Skin epidermis (tissue), 12 donors: ENCODE measurements around the gene MAT2A.
A peak's percentile ranks its signal among the peaks of the same experiment; 100 is the strongest.

ENCODE experiments used
- H3K27ac ChIP-seq, 21 experiments: fragments of 200-600 bp; sonication (generic) in 11 of 21; one replicate each; pipeline ENCODE4 v1.5.0; 2020; ENCODE audit warnings: mild to moderate bottlenecking in 3 of 21, inconsistent platforms in 2 of 21, moderate library complexity in 2 of 21
- H3K4me3 ChIP-seq, 7 experiments: fragments of 200-600 bp; sonication (generic) in 2 of 7; one replicate each; pipeline ENCODE4 v1.5.0; 2020; ENCODE audit warnings: inconsistent platforms in 2 of 7, mild to moderate bottlenecking in 2 of 7, moderate library complexity in 1 of 7

The MAT2A gene

DNA sequence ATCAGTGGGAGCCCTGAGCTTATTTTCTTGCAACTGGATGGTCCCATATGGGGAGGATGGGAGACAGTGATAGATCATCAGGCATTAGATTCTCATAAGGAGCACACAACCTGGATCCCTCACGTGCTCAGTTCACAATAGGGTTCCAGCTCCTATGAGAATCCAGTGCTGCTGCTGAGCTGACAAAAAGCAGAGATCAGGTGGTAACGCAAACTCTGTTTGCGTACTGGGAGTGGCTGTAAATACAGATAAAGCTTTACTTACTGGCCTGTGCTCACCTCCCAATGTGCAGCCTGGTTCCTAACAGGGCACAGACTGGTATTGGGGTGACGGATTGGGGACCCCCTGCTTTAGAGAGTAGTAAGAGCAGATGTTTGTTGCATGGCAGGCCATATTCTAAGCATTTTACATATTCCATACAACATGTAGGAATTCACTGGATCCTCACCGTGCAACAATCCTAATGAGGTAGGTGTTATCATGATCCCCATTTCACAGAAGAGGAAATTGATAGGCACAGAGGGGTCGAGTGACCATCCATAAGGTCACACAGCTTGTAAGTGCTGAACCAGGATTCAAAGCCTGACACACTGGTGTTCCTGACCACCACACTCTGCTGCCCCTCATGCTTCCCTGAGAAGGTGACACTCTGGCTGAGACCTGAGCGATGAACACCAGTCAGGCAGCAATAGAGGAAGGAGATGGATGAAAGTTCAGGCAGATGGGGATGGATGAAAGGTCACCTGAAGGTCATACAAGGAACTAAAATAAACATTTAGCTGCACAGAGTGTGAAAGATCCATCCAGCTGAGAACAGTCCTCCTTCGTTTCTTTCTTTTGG is 15.7 kb upstream of the MAT2A start:
- Histone ChIP-seq H3K27ac (peak overlapping the region in 1 of 21 experiments; percentile 32), H3K4me3 (no peak overlapping the region)

DNA sequence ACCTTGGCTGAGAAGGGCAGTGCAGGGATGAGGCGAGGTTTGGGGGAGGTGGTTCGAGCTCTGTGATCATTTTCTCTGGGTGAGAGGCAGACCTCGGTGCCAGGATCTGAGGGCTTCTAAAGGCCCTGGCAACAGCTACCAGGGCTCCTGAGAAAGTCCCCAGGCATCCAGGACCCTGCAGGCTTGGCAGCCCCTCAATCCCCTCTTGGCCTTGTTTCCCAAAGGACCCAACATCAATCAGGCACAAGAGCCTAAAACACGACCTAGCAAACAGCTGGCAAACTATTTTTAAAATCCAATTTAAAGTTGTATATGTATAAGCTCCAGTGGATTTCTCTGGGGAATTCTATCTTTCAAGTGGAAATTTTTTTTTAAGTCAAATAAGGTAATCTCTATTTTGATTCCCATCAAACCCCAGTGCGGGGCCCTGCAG is 15.0 kb upstream of the MAT2A start:
- peak overlapping the region in 10 of 21 experiments; percentile 9 to 55 (median 33) for H3K27ac ChIP-seq
- no peak overlapping the region for H3K4me3 ChIP-seq

DNA sequence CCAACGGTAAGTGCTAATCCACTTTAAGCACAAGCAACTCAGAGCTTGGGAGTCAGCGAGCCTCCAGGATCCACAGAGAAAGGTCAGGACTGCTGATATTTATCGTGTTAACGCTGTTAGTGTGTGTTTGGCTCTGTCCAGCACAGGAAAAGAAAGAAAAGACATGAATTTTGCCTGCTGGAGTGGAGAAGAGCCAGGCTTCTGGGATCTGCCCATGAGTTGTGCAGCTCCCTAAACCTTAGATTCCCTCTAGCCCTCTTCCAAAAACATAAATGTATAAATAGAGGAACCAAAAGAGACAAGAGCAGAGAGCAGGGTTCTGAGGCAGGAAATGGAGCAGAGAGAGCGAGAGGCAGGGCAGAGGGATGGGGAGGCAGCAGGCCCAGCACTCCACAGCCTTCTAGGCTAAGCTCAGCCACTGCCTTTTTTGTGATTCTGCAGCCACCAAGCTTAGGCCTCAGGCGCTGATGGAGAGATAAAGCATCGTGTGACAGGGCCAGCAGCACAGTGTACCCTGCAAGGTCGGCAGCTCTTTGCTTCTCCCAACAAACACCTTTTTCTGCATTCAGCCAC is 14.5 kb upstream of the MAT2A start:
- Histone ChIP-seq H3K27ac (peak overlapping the region in 9 of 21 experiments; percentile 9 to 55 (median 34)), H3K4me3 (no peak overlapping the region)

DNA sequence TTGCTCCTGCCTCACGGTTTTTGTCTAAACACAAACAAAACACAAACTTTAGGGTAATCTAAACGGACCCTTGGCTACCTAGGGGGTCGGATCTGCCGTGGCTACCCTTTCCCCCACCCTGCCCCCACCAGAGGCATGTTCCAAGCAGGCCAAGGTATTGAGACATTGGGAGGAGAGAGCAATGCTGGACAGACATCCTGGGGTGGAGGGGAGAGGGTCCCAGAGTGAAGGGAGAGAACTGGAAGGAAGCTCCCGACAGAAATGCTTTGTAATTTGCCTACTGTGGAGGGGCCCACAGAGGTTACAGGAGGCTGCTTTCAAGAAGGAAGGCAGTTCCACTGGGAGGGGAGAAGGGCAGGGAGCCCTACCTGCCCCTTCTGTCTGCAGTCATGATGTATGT is 13.9 kb upstream of the MAT2A start:
- peak overlapping the region in 5 of 21 experiments; percentile 6 to 55 (median 23) for H3K27ac ChIP-seq
- H3K4me3 ChIP-seq: no peak overlapping the region

DNA sequence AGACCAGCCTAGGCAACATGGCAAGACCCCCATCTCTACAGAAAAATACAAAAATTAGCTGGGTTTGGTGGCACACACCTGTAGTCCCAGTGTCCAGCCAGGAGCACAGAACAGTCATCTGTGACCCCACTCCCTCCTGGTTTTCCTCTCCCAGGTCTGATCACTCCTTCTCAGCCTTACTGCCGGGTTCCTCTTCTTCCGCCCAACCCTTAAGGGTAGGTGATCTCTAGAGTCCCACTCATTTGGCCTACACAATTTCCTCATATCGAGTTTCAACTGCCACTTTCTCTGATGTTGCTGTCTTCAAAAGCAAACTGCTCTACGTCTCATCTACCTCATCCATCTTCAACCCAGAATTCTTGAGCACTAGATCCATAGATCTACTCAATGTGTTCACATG is 13.4 kb upstream of the MAT2A start:
- H3K4me3 ChIP-seq: no peak overlapping the region
- peak overlapping the region in 1 of 21 experiments; percentile 6 for H3K27ac ChIP-seq

DNA sequence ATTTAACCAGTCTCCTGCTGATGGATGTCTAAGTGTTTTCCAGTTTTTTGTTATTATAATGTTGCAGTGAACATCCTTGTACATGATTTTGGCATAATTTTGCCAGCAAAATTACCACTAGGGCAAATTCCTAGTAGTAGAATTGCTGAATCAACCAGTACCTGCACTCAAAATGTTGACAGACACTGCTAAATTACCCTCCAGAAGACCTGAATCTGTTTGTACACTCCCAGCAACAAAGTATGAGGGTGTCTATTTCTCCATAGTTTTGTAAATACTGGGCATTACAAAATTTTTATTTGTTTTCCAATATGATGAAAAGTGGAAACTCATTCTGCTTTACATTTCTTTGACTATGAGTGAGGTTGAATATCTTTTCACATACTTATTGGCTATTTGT is 11.2 kb upstream of the MAT2A start:
- H3K4me3 ChIP-seq: no peak overlapping the region
- no peak overlapping the region for H3K27ac ChIP-seq

DNA sequence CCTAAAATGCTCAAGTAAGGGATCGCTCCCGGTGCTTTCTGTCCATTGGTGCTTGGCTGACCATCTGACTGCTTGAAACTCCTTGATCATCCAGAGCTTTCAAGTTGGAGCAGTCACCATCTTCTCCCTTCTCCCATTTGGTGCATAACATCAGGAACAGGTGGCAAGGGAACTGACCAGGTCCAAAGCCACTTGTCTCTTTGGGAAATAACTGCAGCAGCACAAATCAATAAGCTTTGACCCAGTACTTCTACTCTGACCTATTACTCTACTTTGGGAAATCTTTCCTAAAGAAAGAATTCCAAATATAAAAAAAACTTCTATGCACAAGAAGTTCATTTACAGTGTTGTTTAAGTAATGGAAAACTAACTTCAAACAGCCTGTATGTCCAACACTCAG is 10.6 kb upstream of the MAT2A start:
- Histone ChIP-seq H3K27ac (no peak overlapping the region), H3K4me3 (no peak overlapping the region)

DNA sequence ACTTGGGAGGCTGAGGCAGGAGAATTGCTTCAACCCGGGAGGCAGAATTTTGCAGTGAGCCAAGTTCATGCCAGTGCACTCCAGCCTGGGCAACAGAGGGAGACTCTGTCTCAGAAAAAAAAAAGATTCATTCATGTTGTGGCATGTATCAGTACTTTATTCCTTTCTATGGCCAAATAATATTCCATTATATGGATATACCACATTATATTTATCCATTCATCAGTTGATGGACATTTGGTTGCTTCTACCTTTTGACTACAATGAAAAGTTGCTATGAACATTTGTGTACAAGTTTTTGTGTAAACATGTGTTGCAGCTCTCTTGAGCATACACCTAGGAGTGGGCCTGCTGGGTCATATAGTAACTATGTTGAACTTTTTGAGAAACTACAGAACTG is 9.2 kb upstream of the MAT2A start:
- no peak overlapping the region for H3K4me3 ChIP-seq
- no peak overlapping the region for H3K27ac ChIP-seq

DNA sequence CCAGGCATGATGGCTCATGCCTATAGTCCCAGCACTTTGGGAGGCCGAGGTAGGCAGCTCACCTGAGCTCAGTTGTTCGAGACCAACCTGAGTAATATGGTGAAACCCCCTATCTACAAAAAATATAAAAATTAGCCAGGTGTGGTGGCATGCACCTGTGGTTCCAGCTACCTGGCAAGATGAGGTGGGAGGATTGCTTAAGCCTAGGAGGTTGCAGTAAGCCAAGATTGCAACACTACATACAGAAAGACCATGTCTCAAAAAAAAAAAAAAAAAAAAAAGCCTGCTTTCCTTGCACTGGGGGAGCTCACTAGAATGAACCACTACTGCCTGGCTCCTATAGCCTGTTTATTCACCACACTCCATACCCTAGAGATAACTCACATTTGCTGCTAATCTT is 7.4 kb upstream of the MAT2A start:
- H3K27ac ChIP-seq: no peak overlapping the region
- no peak overlapping the region for H3K4me3 ChIP-seq

DNA sequence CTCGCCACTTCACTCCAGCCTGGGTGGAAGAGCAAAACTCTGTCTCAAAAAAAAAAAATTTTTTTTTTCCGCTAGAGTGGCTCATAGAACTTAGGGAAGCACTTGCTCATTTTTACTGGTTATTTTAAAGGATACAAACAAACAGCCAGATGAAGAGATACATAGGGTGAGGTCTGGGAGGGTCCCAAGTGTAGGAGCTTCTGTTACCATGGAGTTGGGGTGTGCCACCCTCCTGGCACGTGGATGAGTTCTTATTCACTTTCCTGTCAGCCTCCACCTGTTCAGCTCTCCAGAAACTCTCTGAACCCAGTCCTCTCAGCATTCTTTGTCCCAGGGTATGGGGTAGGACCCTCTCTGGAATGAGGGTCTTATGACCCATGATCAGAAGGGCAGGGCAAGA is 4.9 kb upstream of the MAT2A start:
- H3K4me3 ChIP-seq: no peak overlapping the region
- peak overlapping the region in 1 of 21 experiments; percentile 26 for H3K27ac ChIP-seq

DNA sequence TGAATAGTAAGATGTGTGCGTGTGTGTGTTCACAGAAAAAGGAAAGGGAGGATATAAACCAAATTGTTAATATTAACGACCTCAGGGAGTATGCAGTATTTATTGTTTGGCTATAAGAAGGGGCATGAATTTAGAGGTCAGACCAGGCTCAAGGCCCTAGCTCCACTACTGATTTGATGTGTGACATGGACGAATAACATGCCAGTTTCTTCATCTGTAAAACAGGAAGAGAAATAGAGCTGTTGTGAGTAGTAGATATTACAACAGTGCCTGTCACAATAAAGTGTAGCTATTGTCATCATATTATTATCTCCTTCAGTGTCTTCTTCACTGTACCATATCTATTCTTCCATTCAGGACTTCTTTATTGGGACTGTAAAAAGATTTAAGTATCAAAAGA is 4.1 kb upstream of the MAT2A start:
- Histone ChIP-seq H3K4me3 (no peak overlapping the region), H3K27ac (peak overlapping the region in 4 of 21 experiments; percentile 26 to 99 (median 55))

DNA sequence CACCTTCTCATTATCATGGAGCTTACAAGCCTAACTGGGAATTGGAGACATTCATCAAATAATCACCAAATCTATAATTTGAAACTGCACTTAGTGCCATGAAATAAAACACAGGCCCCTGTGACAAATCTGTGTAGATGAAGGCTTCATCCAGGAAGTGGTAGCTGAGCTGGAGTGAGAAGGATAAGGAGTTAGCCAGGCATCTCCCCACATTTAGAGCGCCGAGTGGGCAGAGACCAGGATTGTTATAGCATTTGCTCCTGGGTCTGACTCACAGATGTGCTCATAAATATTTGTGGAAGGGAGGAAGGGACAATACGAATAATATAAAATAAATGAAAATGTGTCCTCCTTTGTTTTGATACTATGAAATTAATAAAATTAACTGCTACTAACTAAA is 2.5 kb upstream of the MAT2A start:
- H3K4me3 ChIP-seq: no peak overlapping the region
- H3K27ac ChIP-seq: peak overlapping the region in 6 of 21 experiments; percentile 8 to 99 (median 99)

DNA sequence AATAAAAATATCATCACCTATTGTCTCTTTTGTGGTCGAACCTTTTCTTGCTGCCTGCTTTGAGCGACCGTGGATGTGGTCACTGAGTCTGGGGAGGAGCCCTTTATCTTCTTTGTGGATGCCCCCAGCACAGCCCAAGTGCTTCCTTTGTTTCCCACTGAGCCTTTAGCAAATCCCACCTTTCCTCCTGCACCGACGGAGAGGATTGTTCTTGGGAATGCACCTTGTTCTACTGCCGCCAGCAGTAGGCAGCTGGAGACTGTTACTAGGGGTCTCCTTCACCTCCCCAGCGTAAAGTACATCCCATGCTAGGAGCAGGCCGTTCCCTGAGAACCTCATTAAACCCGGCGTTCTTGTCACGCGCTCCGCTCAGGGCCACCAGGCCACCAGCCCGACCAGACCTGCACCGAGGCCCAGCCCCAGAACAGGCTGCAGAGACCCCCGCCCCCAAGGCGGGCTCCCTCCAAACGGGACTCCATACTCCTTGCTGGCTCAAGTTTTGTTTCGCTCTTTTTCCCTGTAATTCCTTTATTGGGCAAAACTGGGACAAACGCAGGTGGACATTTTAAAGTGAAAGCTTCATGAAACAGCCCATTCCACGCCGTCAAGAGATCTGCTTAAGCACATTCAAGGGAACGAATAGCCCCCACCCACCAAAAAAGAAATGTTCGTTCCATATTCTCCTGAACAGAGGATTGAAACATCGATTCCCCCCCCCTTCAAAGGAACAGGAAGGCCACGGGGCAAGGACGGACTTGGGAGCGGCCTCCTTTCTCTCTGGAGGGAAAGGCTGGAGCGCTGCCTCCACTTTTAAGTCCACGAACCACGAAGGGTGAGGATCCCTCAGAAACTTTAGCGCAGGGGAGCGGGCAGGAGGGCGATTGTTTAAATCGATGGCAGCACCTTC is 1.1 kb upstream of the MAT2A start:
- Histone ChIP-seq H3K4me3 (peak overlapping the region; percentile 69 to 96 (median 86)), H3K27ac (peak overlapping the region; percentile 84 to 100 (median 99))

DNA sequence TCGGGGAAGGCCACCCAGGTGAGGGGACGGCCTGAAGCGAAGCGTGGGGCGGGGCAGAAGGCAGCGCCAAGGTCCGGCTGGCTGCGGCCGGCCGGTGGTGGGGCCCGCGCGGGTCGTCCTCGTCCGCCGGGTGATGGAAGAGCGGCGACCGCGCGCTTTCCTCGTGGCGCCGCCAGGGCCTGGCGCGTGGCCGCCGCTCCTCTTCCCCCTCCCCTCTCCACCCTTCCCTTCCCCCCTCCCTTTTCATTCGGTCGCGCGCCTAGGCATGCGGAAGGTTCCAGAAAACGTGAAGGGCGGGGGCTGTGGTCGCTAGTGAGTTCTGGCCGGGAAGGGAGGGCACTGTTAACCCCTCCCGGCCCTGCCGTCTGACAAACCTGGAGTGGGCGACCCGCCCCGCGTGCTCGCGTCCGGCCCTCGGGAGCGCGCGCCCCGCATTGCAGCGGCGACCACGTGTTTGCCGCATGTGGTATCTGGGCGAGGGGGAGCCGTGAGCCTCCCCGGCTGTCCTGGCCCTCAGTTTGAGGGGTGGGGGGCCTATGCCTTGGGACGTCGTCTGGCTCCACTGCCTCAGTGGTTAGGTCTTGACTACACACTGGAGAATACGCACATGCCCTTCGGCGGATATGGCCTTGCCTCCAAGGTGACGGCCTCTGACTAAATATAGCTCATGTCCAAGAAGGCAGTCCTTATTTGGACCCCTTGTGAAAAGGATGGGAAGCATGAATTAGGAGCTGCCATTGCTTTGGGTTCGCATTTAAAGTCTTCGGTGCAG is 579 bp downstream of the MAT2A start:
- Histone ChIP-seq H3K4me3 (peak overlapping the region; percentile 69 to 96 (median 86)), H3K27ac (peak overlapping the region; percentile 96 to 100 (median 99))

DNA sequence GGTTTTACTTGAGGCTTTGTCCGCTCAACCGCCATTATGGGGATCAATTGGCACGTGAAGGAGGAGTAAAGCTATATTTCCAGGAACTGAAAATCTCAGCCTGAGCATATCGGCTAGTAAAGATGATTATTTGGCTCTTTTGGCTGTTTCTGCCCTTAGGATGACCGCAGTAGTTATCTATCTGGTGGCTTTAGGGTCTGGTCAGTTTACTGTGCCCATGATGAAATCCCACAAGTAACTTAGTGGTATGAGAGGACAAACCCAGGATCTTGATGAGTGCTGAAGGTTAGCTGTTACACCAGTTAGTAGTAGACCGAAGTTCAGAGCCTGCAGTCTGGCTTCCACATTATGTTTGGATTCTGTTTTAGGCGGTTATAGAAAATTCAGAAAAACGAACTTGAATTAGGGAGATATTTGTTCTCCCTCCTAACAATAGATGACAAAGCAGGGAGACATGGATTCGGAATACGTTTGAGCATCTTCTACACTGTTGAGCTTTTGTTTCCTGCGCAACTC is 1.2 kb downstream of the MAT2A start:
- Histone ChIP-seq H3K4me3 (peak overlapping the region; percentile 69 to 96 (median 86)), H3K27ac (peak overlapping the region in 20 of 21 experiments; percentile 96 to 100 (median 99))

DNA sequence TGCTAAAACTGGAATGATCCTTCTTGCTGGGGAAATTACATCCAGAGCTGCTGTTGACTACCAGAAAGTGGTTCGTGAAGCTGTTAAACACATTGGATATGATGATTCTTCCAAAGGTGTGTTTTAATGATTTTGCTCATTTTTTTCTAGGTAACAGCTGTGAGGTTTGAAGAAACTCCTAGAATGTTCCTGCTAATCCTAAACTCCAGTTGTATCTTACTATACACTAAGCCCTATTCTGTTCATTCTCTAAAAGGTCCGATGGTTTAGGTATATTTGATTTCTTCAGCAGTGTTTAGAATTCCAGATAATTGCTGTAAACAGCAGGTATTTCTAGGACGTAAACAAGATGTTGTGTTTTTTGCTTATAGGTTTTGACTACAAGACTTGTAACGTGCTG is 2.3 kb downstream of the MAT2A start:
- Histone ChIP-seq H3K27ac (peak overlapping the region in 9 of 21 experiments; percentile 3 to 99 (median 98)), H3K4me3 (peak overlapping the region; percentile 69 to 96 (median 86))

DNA sequence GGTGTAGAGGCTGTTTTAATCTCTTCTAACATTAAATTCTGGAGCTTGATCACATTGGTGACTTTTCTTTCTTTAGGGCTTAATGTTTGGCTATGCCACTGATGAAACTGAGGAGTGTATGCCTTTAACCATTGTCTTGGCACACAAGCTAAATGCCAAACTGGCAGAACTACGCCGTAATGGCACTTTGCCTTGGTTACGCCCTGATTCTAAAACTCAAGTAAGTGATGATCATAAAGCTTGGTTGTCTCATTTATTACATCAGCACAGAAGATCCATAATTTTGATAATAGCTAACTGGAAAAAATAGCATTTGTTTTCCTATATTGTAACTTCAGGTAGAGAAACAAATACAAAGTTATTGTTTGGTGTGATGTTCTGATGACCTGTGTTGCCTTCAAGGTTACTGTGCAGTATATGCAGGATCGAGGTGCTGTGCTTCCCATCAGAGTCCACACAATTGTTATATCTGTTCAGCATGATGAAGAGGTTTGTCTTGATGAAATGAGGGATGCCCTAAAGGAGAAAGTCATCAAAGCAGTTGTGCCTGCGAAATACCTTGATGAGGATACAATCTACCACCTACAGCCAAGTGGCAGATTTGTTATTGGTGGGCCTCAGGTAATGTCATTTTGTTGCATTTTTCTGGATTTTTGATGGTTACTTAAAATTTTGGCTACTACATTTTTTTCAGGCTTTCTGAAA is 2.9 kb downstream of the MAT2A start:
- Histone ChIP-seq H3K27ac (peak overlapping the region in 9 of 21 experiments; percentile 3 to 99 (median 98)), H3K4me3 (peak overlapping the region; percentile 69 to 96 (median 86))

DNA sequence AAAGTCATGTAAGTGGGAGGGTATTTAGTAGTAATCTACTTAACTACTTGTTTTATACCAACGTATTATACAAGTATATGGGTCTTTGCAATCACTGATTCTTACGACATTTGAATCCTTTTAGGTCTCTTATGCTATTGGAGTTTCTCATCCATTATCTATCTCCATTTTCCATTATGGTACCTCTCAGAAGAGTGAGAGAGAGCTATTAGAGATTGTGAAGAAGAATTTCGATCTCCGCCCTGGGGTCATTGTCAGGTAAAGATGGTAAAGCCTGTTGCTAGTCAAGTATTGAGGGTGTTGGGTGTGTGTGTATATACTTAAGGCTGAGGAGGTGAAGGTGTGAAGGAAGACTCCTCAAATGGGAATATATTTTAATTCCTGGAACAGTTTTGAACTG is 3.8 kb downstream of the MAT2A start:
- peak overlapping the region in 1 of 7 experiments; percentile 69 for H3K4me3 ChIP-seq
- peak overlapping the region in 4 of 21 experiments; percentile 2 to 99 (median 60) for H3K27ac ChIP-seq
